ENCODE results near the gene HAUS7.

GRCh38 chrX:153448556-153449367 is 21.6 kb downstream of the HAUS7 start:
- TF ChIP-seq NFE2L1 (CRISPR knock-in tag; IDR thresholded peaks at IDR 0.05) (no peak), KAT7 (CRISPR knock-in tag; IDR thresholded peaks at IDR 0.05; ENCODE audit: borderline replicate concordance) (no peak), NR2C2 (CRISPR knock-in tag; IDR thresholded peaks at IDR 0.05) (no peak), CTCF (IDR thresholded peaks at IDR 0.05) (no peak), ZSCAN18 (CRISPR knock-in tag; IDR thresholded peaks at IDR 0.05) (no peak), MAX (CRISPR knock-in tag; IDR thresholded peaks at IDR 0.05) (no peak), ETV6 (CRISPR knock-in tag; IDR thresholded peaks at IDR 0.05) (no peak), IRF2 (CRISPR knock-in tag; IDR thresholded peaks at IDR 0.05; ENCODE audit: borderline replicate concordance, low read depth) (no peak), FOXJ3 (CRISPR knock-in tag; IDR thresholded peaks at IDR 0.05; ENCODE audit: borderline replicate concordance) (no peak), TCF7 (CRISPR knock-in tag; IDR thresholded peaks at IDR 0.05; ENCODE audit: low read depth) (no peak), ZNF121 (CRISPR knock-in tag; IDR thresholded peaks at IDR 0.05) (no peak), FOXP1 (CRISPR knock-in tag; IDR thresholded peaks at IDR 0.05; ENCODE audit: borderline replicate concordance) (no peak), GRHL2 (CRISPR knock-in tag; IDR thresholded peaks at IDR 0.05; ENCODE audit: insufficient replicate concordance, severe bottlenecking) (no peak), ESRRA (CRISPR knock-in tag; IDR thresholded peaks at IDR 0.05; ENCODE audit: borderline replicate concordance) (no peak)

Measured in WTC11 (cell line).